Rectal smooth muscle tissue (tissue), 1 donor: ENCODE results near the gene BRINP3.

Experiments used
- H3K27ac ChIP-seq: one replicate; pipeline ENCODE4 v1.7.0; 2013; ENCODE audit warnings: low read depth, low read length, inconsistent platforms
- H3K27me3 ChIP-seq: one replicate; pipeline ENCODE4 v1.7.0; 2013; ENCODE audit warnings: low read length; ENCODE audit not compliant: control insufficient read depth, insufficient read depth
- H3K36me3 ChIP-seq: one replicate; pipeline ENCODE4 v1.7.0; 2013; ENCODE audit warnings: low read length; ENCODE audit not compliant: control insufficient read depth, insufficient read depth
- H3K4me1 ChIP-seq: one replicate; pipeline ENCODE4 v1.7.0; 2013; ENCODE audit warnings: low read length; ENCODE audit not compliant: control insufficient read depth, insufficient read depth
- H3K4me3 ChIP-seq: one replicate; pipeline ENCODE4 v1.7.0; 2013; ENCODE audit warnings: low read length
- H3K9ac ChIP-seq: one replicate; pipeline ENCODE4 v1.7.0; 2013; ENCODE audit warnings: low read length

BRINP3 gene

GRCh38 chr1:190436615-190437014, 41.0 kb downstream of the BRINP3 start:
- Histone ChIP-seq H3K9ac (no peak overlapping the region), H3K27ac (no peak overlapping the region), H3K36me3 (no peaks in the 10 kb centered on the region), H3K27me3 (no peaks in the 10 kb centered on the region), H3K4me1 (no peaks in the 10 kb centered on the region), H3K4me3 (no peak overlapping the region)

- Histone ChIP-seq H3K9ac (no peak overlapping the region), H3K27ac (no peak overlapping the region), H3K4me1 (no peaks in the 10 kb centered on the region), H3K36me3 (no peaks in the 10 kb centered on the region), H3K27me3 (no peaks in the 10 kb centered on the region), H3K4me3 (no peak overlapping the region)
These were observed 47.7 kb downstream of the BRINP3 start for GRCh38 chr1:190429932-190430331.

GRCh38 chr1:190429141-190429540, 48.5 kb downstream of the BRINP3 start:
- Histone ChIP-seq H3K36me3 (no peaks in the 10 kb centered on the region), H3K4me3 (no peak overlapping the region), H3K9ac (no peak overlapping the region), H3K4me1 (no peaks in the 10 kb centered on the region), H3K27ac (no peak overlapping the region), H3K27me3 (no peaks in the 10 kb centered on the region)

GRCh38 chr1:190416239-190416638, 61.4 kb downstream of the BRINP3 start:
- H3K4me1 ChIP-seq: no peaks in the 10 kb centered on the region
- no peak overlapping the region for H3K4me3 ChIP-seq
- H3K27ac ChIP-seq: no peak overlapping the region
- no peak overlapping the region for H3K9ac ChIP-seq
- H3K27me3 ChIP-seq: no peaks in the 10 kb centered on the region
- H3K36me3 ChIP-seq: no peaks in the 10 kb centered on the region

- Histone ChIP-seq H3K36me3 (no peaks in the 10 kb centered on the region), H3K27me3 (no peaks in the 10 kb centered on the region)
These were observed 64.5 kb downstream of the BRINP3 start for GRCh38 chr1:190413142-190413541.

GRCh38 chr1:190403402-190403801, 74.3 kb downstream of the BRINP3 start:
- H3K4me1 ChIP-seq: no peaks in the 10 kb centered on the region
- no peaks in the 10 kb centered on the region for H3K27me3 ChIP-seq
- no peak overlapping the region for H3K4me3 ChIP-seq
- H3K36me3 ChIP-seq: no peaks in the 10 kb centered on the region
- H3K27ac ChIP-seq: no peak overlapping the region
- H3K9ac ChIP-seq: no peak overlapping the region

More at GRCh38 chr1:190413142-190413541, 64.5 kb downstream of the BRINP3 start:
- Histone ChIP-seq H3K27ac (no peak overlapping the region), H3K9ac (no peak overlapping the region), H3K4me1 (no peaks in the 10 kb centered on the region), H3K4me3 (no peak overlapping the region)

GRCh38 chr1:190399233-190399632, 78.4 kb downstream of the BRINP3 start:
- Histone ChIP-seq H3K4me3 (no peak overlapping the region), H3K27ac (no peak overlapping the region), H3K4me1 (no peaks in the 10 kb centered on the region), H3K9ac (no peak overlapping the region), H3K36me3 (no peaks in the 10 kb centered on the region), H3K27me3 (no peaks in the 10 kb centered on the region)

GRCh38 chr1:190391582-190391981, 86.1 kb downstream of the BRINP3 start:
- Histone ChIP-seq H3K4me3 (no peak overlapping the region), H3K36me3 (no peaks in the 10 kb centered on the region), H3K4me1 (no peaks in the 10 kb centered on the region), H3K27ac (no peak overlapping the region), H3K9ac (no peak overlapping the region), H3K27me3 (no peaks in the 10 kb centered on the region)

- Histone ChIP-seq H3K4me1 (no peaks in the 10 kb centered on the region), H3K36me3 (no peaks in the 10 kb centered on the region), H3K9ac (no peak overlapping the region), H3K27me3 (no peaks in the 10 kb centered on the region), H3K4me3 (no peak overlapping the region), H3K27ac (no peak overlapping the region)
These were observed 99.7 kb downstream of the BRINP3 start for GRCh38 chr1:190377991-190378390.

GRCh38 chr1:190377294-190377693, 100.4 kb downstream of the BRINP3 start:
- Histone ChIP-seq H3K4me3 (no peak overlapping the region), H3K9ac (no peak overlapping the region), H3K4me1 (no peaks in the 10 kb centered on the region), H3K36me3 (no peaks in the 10 kb centered on the region), H3K27ac (no peak overlapping the region), H3K27me3 (no peaks in the 10 kb centered on the region)

GRCh38 chr1:190376044-190376443, 101.6 kb downstream of the BRINP3 start:
- Histone ChIP-seq H3K36me3 (no peaks in the 10 kb centered on the region), H3K4me1 (no peaks in the 10 kb centered on the region), H3K27me3 (no peaks in the 10 kb centered on the region), H3K9ac (no peak overlapping the region), H3K27ac (no peak overlapping the region), H3K4me3 (no peak overlapping the region)

GRCh38 chr1:190373705-190374336, 103.8 kb downstream of the BRINP3 start:
- H3K27me3 ChIP-seq: no peaks in the 10 kb centered on the region
- H3K4me3 ChIP-seq: no peak overlapping the region
- no peaks in the 10 kb centered on the region for H3K4me1 ChIP-seq
- no peak overlapping the region for H3K9ac ChIP-seq
- no peak overlapping the region for H3K27ac ChIP-seq
- H3K36me3 ChIP-seq: no peaks in the 10 kb centered on the region

GRCh38 chr1:190367200-190367599, 110.5 kb downstream of the BRINP3 start:
- H3K4me1 ChIP-seq: no peaks in the 10 kb centered on the region
- no peak overlapping the region for H3K27ac ChIP-seq
- no peak overlapping the region for H3K4me3 ChIP-seq
- H3K27me3 ChIP-seq: no peaks in the 10 kb centered on the region
- H3K9ac ChIP-seq: no peak overlapping the region
- H3K36me3 ChIP-seq: no peaks in the 10 kb centered on the region
